SK-N-SH treated with all-trans-retinoic acid at 6 μM for 48 hours (cell line): ENCODE results near the gene WAPL.
A peak's percentile ranks its signal among the peaks of the same experiment; 100 is the strongest.

Experiments
- ATAC-seq: fragments of 200-7000 bp; cut with Tn5 transposase; 3 replicates; pipeline ENCODE4 v1.9.1; 2020; ENCODE audit warnings: mild to moderate bottlenecking, moderate library complexity
- ARNTL ChIP-seq: fragments of 450-650 bp; formaldehyde crosslinking; IDR thresholded peaks from 2 replicates; pipeline ENCODE4 v1.5.0; 2020; ENCODE audit warnings: low read depth, mild to moderate bottlenecking, moderate library complexity, borderline replicate concordance
- BACH2 ChIP-seq: fragments of 250-450 bp; sonication (Bioruptor Pico); IDR thresholded peaks from 2 replicates; pipeline ENCODE4 v1.9.0; 2021; ENCODE audit warnings: mild to moderate bottlenecking, borderline replicate concordance
- CSDC2 ChIP-seq: fragments of 250-450 bp; sonication (Bioruptor Pico); IDR thresholded peaks from 2 replicates; pipeline ENCODE4 v1.5.0; 2020; ENCODE audit warnings: mild to moderate bottlenecking, moderate library complexity
- ESRRG ChIP-seq: fragments of 250-450 bp; sonication (Bioruptor Pico); IDR thresholded peaks from 2 replicates; pipeline ENCODE4 v1.6.1; 2021; ENCODE audit warnings: mild to moderate bottlenecking
- GLIS3 ChIP-seq: fragments of 250-450 bp; sonication (Bioruptor Pico); IDR thresholded peaks from 2 replicates; pipeline ENCODE4 v1.5.0; 2020; ENCODE audit warnings: mild to moderate bottlenecking, moderate library complexity
- ISL1 ChIP-seq: fragments of 250-450 bp; sonication (Bioruptor Pico); IDR thresholded peaks from 2 replicates; pipeline ENCODE4 v2.1.2; 2022; ENCODE audit warnings: mild to moderate bottlenecking, moderate library complexity
- OSR1 ChIP-seq: fragments of 250-450 bp; sonication (Bioruptor Pico); IDR thresholded peaks from 2 replicates; pipeline ENCODE4 v1.8.0; 2022; ENCODE audit warnings: moderate library complexity, mild to moderate bottlenecking, inconsistent platforms
- PPARA ChIP-seq: fragments of 250-450 bp; sonication (Bioruptor Pico); IDR thresholded peaks from 2 replicates; pipeline ENCODE4 v1.5.0; 2020; ENCODE audit warnings: mild to moderate bottlenecking, borderline replicate concordance
- SNAI2 ChIP-seq: fragments of 250-450 bp; sonication (Bioruptor Pico); IDR thresholded peaks from 2 replicates; pipeline ENCODE4 v1.5.0; 2020; ENCODE audit warnings: mild to moderate bottlenecking, moderate library complexity
- TCF4 ChIP-seq: fragments of 250-450 bp; sonication (Bioruptor Pico); IDR thresholded peaks from 2 replicates; pipeline ENCODE4 v1.8.0; 2021; ENCODE audit warnings: mild to moderate bottlenecking, moderate library complexity, borderline replicate concordance
- ZC3H10 ChIP-seq: fragments of 250-450 bp; sonication (Bioruptor Pico); IDR thresholded peaks from 2 replicates; pipeline ENCODE4 v1.5.1; 2021; ENCODE audit warnings: mild to moderate bottlenecking, moderate library complexity
- ZFP30 ChIP-seq: fragments of 450-650 bp; formaldehyde crosslinking; IDR thresholded peaks from 2 replicates; pipeline ENCODE4 v1.5.0; 2022; ENCODE audit warnings: mild to moderate bottlenecking, moderate library complexity
- ZNF70 ChIP-seq: fragments of 450-650 bp; formaldehyde crosslinking; IDR thresholded peaks from 2 replicates; pipeline ENCODE4 v1.5.0; 2020; ENCODE audit warnings: mild to moderate bottlenecking, moderate library complexity
- ZNF8 ChIP-seq: fragments of 450-650 bp; formaldehyde crosslinking; IDR thresholded peaks from 2 replicates; pipeline ENCODE4 v1.5.0; 2020; ENCODE audit warnings: mild to moderate bottlenecking, moderate library complexity
- TF ChIP-seq, protein P1 (sequence below): fragments of 250-450 bp; sonication (Bioruptor Pico); IDR thresholded peaks from 2 replicates; pipeline ENCODE4 v1.8.0; 2021; ENCODE audit warnings: low read depth, mild to moderate bottlenecking, moderate library complexity, borderline replicate concordance
- TF ChIP-seq, protein P2 (sequence below): fragments of 250-450 bp; sonication (Bioruptor Pico); IDR thresholded peaks from 2 replicates; pipeline ENCODE4 v1.8.0; 2020; ENCODE audit warnings: mild to moderate bottlenecking, moderate library complexity, borderline replicate concordance
- TF ChIP-seq, protein P3 (sequence below): fragments of 250-450 bp; sonication (Bioruptor Pico); IDR thresholded peaks from 2 replicates; pipeline ENCODE4 v1.5.1; 2020; ENCODE audit warnings: low read depth, mild to moderate bottlenecking, moderate library complexity
- TF ChIP-seq, protein P4 (sequence below): fragments of 250-450 bp; sonication (Bioruptor Pico); IDR thresholded peaks from 2 replicates; pipeline ENCODE4 v1.5.1; 2021; ENCODE audit warnings: mild to moderate bottlenecking, moderate library complexity
- TF ChIP-seq, protein P5 (sequence below): fragments of 250-450 bp; sonication (Bioruptor Pico); IDR thresholded peaks from 2 replicates; pipeline ENCODE4 v1.5.0; 2020; ENCODE audit warnings: mild to moderate bottlenecking, moderate library complexity

Gene WAPL

DNA sequence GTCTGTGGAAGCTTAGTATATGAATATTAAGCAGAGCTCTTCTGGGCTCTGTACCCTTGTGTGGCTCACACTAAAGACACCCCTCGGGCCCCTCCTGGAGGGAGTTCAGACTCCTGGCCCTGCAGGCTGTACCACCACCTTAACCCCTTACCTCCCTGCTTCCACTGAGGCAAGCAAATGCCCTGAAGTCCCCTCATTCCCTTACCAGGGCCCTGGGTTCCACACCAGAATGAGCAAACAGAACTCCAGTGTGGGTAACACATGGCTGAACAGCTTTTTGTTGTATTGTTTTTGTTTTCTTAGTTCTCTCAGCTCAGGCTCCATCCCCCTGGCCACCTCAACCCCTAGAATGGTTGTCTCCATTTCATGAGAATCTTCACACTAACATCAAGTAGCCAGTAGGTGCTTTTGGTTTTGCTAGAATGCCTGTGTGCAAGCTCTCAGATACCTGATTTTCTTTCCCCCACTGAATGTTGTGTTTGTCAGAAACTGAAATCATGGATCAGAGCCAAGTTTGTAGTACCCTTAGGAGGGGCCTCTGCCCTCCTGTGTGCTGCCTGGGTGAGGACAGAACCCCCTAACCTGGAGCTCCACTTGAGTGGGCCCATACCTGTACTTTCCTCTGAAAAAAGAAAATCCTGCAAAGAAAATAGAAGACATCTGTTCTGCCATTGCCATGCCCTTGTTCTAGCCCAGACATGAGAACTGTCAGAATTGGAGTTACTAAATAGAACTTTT lies 2.8 kb upstream of the WAPL start:
- TF ChIP-seq, protein P1, sequence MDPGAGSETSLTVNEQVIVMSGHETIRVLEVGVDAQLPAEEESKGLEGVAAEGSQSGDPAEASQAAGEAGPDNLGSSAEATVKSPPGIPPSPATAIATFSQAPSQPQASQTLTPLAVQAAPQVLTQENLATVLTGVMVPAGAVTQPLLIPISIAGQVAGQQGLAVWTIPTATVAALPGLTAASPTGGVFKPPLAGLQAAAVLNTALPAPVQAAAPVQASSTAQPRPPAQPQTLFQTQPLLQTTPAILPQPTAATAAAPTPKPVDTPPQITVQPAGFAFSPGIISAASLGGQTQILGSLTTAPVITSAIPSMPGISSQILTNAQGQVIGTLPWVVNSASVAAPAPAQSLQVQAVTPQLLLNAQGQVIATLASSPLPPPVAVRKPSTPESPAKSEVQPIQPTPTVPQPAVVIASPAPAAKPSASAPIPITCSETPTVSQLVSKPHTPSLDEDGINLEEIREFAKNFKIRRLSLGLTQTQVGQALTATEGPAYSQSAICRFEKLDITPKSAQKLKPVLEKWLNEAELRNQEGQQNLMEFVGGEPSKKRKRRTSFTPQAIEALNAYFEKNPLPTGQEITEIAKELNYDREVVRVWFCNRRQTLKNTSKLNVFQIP, result no peak
- TF ChIP-seq CSDC2 (CRISPR knock-in tag), result no peak
- ATAC-seq, result no peak

DNA sequence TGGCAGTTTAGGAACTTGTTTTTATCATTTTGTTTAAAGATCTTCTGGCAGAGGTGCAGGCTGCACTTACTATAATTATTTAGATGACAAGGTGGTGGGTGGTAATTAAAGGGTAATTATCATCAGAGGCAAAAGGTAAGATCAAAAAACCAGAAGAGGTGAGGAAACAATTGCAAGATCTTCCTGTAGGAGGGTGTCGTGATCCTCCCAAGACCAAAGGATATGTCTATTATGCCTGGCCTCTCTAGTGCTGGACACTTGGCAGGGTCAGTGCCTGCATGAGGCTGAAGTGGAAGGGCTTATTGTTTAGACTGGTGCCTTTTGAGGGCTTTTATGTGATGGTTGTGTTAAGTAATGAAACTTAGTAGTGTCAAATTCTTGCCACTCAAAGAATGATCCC lies 1.8 kb upstream of the WAPL start:
- TF ChIP-seq, protein P2, sequence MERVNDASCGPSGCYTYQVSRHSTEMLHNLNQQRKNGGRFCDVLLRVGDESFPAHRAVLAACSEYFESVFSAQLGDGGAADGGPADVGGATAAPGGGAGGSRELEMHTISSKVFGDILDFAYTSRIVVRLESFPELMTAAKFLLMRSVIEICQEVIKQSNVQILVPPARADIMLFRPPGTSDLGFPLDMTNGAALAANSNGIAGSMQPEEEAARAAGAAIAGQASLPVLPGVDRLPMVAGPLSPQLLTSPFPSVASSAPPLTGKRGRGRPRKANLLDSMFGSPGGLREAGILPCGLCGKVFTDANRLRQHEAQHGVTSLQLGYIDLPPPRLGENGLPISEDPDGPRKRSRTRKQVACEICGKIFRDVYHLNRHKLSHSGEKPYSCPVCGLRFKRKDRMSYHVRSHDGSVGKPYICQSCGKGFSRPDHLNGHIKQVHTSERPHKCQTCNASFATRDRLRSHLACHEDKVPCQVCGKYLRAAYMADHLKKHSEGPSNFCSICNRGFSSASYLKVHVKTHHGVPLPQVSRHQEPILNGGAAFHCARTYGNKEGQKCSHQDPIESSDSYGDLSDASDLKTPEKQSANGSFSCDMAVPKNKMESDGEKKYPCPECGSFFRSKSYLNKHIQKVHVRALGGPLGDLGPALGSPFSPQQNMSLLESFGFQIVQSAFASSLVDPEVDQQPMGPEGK (CRISPR knock-in tag), result no peak
- TF ChIP-seq ZC3H10 (CRISPR knock-in tag) (no peak), CSDC2 (CRISPR knock-in tag) (no peak), ARNTL (CRISPR knock-in tag) (no peak), PPARA (no peak), ISL1 (no peak)
- TF ChIP-seq, protein P3, sequence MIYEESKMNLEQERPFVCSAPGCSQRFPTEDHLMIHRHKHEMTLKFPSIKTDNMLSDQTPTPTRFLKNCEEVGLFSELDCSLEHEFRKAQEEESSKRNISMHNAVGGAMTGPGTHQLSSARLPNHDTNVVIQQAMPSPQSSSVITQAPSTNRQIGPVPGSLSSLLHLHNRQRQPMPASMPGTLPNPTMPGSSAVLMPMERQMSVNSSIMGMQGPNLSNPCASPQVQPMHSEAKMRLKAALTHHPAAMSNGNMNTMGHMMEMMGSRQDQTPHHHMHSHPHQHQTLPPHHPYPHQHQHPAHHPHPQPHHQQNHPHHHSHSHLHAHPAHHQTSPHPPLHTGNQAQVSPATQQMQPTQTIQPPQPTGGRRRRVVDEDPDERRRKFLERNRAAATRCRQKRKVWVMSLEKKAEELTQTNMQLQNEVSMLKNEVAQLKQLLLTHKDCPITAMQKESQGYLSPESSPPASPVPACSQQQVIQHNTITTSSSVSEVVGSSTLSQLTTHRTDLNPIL, result no peak
- no peak for ATAC-seq

DNA sequence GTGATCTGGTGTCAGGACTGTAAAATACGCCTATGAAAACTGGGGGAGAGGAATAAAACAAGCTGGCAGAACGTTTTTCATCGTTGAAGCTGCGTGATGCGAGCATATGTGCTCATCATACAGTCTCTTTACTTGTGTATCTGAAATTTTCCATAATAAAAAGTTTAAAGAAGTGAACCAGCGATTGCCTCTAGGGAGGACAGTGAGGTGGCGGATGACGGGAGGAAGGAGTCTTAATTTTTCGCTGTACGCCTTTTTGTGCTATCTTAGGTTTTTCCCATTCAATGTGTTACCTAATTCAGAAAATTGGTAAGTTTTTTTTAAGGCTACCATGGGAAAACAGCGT lies 891 bp upstream of the WAPL start:
- no peak for TF ChIP-seq GLIS3 (CRISPR knock-in tag)
- peak; percentile 2; the same call in 2 of the 3 replicates for ATAC-seq

DNA sequence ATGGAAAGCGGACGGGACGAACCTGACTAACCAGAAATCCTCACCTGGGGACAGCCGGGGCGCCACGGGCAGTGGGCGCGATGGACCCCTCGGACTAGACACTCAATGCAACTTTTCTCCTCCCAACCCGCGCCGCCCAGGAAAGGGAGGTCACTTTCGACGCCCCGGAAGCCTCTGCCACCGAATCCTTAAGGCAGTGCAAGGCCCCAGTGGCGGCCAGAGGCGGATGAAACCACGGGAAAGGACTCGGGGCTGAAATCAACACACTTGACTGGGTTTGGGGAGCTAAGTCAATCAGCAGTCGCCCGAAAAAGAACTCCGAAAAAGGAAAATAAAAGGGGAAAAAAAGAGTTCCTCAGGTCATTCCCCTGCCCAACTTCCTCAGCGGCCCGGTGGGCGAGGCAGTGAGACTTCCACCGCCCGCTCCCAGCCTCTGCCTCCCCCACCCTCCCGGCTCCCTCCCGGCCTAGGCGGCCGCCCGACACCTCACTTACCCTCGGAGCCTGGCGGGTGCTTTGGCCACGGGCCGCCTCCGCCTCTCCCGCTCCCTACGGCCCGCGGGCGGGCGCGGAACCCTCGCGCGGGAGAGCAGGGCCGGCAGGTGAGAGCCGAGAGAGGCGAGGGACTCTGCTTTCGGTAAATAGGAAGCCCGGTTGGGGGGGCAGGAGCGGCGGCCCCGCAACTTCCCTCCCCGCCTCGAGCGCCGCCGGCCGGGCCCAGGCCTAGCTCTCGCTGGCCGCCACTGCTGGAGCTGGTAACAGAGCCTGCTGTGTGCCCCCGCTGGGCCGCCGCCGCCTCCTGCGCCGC lies 518 bp downstream of the WAPL start:
- TF ChIP-seq, protein P4, sequence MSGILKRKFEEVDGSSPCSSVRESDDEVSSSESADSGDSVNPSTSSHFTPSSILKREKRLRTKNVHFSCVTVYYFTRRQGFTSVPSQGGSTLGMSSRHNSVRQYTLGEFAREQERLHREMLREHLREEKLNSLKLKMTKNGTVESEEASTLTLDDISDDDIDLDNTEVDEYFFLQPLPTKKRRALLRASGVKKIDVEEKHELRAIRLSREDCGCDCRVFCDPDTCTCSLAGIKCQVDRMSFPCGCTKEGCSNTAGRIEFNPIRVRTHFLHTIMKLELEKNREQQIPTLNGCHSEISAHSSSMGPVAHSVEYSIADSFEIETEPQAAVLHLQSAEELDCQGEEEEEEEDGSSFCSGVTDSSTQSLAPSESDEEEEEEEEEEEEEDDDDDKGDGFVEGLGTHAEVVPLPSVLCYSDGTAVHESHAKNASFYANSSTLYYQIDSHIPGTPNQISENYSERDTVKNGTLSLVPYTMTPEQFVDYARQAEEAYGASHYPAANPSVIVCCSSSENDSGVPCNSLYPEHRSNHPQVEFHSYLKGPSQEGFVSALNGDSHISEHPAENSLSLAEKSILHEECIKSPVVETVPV, result no peak
- TF ChIP-seq ARNTL (CRISPR knock-in tag), result no peak
- peak; percentile 74 for ATAC-seq

DNA sequence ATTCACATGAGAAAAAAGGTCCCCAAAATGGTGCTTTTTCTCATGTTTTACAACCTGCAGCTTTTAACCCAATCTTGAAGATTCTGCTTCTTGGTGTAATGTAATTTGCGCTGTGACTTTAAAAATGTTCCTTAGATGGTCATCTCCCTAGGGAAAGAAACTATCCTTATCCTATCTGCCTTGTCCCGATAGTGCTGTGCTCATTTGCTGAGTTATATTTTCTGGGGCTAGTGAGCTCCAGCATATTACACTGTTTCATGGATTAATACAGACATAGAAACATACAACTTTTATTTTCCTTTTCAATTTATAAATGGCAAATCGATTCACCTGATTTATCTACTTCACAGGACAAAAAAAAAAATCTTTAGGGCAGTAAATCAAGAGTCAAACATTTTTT lies 2.8 kb downstream of the WAPL start:
- ATAC-seq, result no peak
- TF ChIP-seq, protein P1, result no peak
- no peak for TF ChIP-seq ZNF70
- no peak for TF ChIP-seq SNAI2
- TF ChIP-seq ARNTL (CRISPR knock-in tag), result no peak
- no peak for TF ChIP-seq ISL1
- TF ChIP-seq OSR1 (CRISPR knock-in tag), result no peak
- TF ChIP-seq, protein P5, sequence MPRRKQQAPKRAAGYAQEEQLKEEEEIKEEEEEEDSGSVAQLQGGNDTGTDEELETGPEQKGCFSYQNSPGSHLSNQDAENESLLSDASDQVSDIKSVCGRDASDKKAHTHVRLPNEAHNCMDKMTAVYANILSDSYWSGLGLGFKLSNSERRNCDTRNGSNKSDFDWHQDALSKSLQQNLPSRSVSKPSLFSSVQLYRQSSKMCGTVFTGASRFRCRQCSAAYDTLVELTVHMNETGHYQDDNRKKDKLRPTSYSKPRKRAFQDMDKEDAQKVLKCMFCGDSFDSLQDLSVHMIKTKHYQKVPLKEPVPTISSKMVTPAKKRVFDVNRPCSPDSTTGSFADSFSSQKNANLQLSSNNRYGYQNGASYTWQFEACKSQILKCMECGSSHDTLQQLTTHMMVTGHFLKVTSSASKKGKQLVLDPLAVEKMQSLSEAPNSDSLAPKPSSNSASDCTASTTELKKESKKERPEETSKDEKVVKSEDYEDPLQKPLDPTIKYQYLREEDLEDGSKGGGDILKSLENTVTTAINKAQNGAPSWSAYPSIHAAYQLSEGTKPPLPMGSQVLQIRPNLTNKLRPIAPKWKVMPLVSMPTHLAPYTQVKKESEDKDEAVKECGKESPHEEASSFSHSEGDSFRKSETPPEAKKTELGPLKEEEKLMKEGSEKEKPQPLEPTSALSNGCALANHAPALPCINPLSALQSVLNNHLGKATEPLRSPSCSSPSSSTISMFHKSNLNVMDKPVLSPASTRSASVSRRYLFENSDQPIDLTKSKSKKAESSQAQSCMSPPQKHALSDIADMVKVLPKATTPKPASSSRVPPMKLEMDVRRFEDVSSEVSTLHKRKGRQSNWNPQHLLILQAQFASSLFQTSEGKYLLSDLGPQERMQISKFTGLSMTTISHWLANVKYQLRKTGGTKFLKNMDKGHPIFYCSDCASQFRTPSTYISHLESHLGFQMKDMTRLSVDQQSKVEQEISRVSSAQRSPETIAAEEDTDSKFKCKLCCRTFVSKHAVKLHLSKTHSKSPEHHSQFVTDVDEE (CRISPR knock-in tag), result no peak
- no peak for TF ChIP-seq GLIS3 (CRISPR knock-in tag)
- TF ChIP-seq PPARA, result no peak
- TF ChIP-seq ZNF8, result no peak
- TF ChIP-seq ZC3H10 (CRISPR knock-in tag), result no peak
- TF ChIP-seq ESRRG (CRISPR knock-in tag), result no peak
- no peak for TF ChIP-seq CSDC2 (CRISPR knock-in tag)
- no peak for TF ChIP-seq TCF4
- TF ChIP-seq BACH2 (CRISPR knock-in tag), result no peak
- no peak for TF ChIP-seq ZFP30 (CRISPR knock-in tag)
